GF-D8 (cell line): ENCODE measurements around the gene SNAPC2.
"Not testable (repeated sequence)": the region's sequence is repeated elsewhere in the genome, so short reads cannot be mapped to it uniquely, and the experiment has no call there.

Source experiments
- DNase-seq: peaks from one replicate; lab custom pipeline; 2025; lab: John Stamatoyannopoulos, UW

SNAPC2 gene

DNA sequence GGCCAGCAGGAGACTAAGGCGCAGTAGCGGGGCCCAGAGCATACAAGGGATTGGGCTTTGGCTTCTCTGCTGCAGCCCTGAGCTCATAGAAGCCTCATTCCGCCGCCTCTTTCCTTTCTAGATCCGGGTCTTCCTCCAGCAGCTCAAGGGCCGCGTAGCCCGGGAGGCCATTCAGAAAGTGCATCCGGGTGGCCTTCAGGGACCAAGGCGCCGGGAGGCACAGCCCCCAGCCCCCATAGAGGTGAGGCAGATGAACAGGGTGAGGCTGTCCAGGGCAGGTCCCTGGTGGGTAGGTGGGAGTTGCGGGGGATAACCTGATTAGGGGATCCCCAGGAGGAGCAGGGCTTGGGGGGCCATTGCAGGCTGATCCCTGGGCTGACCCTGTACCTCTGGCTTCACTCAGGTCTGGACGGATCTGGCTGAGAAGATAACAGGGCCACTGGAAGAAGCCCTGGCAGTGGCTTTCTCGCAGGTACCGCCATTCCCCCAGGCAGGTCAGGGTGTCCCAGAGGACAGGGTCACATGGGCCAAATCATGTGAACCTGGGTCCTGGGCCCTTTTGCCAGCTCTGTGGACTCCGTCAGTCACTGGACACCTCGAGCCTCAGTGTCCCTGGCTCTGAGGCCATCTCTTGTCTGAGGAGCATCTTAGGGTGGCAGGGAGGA, 1.3 kb downstream of the SNAPC2 start:
- no peak for DNase-seq

DNA sequence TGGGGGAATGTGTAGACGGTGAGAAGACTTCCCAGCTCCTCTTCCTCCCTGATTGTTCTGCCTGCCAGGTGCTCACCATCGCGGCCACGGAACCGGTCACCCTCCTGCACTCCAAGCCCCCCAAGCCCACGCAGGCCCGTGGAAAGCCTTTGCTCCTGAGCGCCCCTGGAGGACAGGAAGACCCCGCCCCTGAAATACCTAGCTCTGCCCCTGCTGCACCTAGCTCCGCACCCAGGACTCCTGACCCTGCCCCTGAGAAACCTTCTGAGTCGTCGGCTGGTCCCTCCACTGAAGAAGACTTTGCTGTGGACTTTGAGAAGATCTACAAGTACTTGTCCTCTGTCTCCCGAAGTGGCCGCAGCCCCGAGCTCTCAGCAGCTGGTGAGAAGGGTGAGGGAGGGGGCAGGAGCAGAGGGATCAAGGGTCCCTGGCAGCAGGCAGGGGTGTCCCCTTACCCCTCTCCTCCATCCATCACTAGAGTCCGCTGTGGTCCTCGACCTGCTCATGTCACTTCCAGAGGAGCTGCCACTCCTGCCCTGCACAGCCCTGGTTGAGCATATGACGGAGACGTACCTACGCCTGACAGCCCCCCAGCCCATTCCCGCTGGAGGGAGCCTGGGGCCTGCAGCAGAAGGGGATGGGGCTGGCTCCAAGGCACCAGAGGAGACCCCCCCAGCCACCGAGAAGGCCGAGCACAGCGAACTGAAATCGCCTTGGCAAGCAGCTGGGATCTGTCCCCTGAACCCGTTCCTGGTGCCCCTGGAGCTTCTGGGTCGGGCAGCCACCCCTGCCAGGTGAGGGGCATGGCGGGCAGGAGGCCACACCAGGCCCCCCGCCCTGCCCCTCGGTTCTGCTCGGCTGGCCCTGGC, 2.1 kb downstream of the SNAPC2 start:
- DNase-seq = no peak

DNA sequence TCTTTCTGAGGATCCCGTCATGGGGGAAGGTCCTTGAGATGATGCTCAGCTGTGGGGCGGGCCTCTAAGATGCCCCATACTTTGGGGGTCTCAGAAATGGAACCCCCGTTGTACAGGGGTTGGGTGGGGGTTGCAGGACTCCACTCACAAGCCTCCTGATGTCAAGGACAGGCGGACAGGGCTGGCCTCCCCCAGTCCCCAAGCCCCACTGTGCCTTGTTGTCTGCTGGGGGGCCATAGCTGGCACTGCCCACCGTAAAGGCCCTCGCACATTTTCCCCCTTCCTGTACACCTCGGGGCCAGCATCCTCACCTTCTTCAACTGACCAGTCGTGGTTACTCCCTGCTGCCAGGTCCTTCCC, 2.7 kb downstream of the SNAPC2 start:
- no peak for DNase-seq

DNA sequence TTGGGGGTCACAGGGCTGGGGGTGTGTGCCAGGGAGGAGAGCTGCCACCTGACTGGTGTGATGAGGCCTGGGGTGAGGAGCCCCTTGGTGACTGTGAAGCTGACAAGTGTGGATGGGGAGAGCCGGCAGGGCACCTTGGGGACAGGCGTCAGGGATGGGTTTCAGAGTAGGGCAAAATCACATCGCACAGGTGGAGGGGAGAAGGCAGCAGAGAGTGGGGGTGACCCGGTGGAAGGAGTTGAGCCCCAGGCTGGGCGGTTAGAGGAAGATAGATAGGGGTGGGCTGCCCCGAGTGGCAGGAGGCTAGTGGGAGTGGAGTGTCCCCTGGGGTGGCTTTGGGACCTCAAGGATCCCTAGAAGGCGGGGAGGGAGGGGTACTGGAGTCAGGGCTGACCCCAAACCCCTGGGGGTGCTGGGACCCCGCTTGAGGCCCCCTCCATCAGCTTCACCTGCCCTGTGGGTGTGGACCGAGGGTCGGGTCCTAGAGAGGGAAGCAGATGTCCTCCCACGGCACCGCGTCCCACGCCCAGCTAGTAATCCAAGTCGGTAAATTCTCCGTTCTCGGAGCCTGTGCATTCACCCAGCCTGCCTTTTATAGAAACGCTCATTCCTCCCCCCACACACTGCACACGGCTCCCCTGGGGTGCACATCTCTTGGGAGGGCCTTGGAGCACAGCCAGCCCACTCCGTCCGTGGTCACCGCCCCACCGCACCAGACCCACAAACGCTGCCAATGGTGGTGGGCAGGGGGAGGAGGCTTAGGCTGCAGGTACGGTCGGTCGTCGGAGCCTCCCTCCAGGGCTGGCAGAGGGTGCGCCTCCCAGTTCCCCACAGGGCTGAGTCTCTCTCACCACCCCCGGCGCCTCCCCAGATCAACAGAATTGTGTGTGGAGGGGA, 3.4 kb downstream of the SNAPC2 start:
- DNase-seq = no peak

DNA sequence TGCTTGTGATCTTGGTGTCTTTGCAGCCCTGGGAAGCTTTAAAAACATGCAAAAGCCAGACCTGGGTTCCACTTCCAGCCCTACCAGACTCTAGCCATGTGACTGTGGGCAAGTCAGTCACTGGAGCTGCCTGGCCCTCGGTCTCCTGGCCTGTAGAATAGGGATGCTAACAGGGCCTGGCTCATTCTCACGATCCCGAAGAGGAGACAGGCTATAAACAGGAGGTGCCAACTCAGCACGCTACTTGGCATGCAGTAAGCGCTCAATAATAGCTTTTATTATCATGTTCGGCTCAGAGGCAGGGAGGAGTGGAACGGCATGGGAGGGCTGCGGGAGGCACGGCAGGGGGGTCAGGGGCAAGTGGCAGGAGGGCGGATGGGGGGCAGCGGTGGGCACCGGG, 4.1 kb downstream of the SNAPC2 start:
- no peak for DNase-seq

DNA sequence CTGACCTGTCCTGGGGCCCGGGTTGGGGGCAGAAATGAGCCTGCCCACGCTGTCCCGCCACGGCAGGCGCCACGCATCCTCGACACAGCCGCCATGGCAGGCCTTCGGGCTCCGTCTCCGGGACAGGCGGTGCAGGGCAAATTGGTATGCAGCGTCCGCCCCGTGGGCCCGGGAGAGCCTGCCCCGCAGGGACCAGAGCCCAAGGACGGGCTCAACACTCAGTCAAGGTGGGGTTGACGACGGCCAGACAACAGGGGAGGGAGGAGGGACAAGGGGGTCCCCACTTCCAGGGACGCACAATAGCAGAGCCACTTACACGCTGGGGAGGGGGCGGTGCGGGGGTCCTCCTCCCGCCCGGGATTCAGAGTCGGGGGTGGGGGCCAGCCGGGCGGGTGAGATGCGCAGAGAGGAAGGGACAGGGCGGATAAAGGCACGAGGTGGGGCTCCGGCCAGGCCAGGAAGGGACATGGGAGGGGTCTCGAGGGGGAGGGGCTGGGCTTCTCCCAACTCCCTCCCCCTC, 4.6 kb downstream of the SNAPC2 start:
- DNase-seq = no peak

DNA sequence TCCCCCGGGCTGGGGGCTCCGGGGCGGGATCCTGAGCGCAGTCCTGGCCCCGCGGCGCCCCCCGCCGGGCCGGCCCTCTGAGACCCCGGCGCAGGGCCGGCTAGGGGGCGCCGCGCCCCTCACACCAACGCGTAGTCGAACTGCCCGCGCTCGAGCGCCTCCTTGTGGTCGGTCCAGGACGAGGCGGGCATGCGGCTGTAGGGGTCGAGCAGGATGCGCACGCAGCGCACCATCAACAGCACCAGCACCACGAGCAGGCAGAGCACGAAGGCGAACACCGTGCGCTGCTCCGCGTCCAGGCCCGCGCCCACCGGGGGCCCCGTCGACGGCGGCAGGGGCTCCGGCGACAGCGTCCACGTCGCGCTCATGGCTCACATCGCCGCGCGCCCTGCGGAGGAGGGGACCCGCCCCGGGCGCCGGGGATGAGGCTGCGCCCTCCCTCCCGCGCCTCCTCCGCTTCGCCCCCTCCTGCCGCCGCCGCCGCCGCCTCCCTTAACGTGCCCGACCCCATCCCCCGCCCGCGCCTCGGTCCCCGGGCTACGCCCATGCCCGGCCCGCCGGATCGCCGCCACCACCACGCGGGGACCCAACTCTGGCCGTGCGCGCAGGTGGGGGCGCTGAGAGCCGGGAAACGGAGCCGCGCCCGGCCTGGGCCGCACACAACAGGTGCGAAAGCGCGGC, 5.2 kb downstream of the SNAPC2 start:
- DNase-seq = peak; percentile 32

DNA sequence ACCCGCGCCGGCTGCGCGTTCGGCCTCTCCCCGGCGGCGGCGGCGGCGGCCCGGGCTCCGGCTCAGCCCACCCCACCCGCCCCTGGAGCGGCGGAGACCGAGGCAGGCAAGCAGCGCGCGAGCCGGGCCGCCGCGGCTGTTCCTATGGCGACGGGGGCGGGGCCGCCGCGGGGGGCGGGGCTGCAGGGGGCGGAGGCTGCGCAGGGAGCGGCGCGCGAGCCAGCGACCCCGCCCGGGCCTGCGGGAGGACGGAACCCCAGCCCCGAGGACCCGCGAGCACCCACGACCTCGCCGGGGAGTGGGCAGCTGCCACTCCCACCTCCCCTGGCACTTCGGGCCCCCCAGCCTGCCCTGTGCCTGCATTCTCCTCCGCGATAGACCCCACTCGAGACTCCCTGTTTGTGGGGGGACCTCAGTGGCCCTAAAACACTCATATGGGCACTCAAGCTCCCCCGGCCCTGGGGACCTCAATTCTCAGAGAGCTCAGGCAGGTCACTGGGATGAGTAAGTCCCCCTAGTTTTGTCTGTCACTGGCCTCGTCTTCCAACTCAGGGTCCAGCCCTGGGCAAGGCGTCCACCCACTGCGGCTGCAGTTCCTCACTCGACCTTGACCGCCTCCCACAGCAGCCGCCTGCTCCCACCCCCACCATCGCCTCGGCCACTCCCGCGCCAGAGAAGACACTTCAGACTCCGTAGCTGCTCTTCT, 6.0 kb downstream of the SNAPC2 start, which contains the start of gene CTXN1:
CTXN1 (minus strand) TSS at position 115 of the 706 bp plus-strand sequence. CDS start 597 bp downstream, outside the sequence.
- no peak for DNase-seq

DNA sequence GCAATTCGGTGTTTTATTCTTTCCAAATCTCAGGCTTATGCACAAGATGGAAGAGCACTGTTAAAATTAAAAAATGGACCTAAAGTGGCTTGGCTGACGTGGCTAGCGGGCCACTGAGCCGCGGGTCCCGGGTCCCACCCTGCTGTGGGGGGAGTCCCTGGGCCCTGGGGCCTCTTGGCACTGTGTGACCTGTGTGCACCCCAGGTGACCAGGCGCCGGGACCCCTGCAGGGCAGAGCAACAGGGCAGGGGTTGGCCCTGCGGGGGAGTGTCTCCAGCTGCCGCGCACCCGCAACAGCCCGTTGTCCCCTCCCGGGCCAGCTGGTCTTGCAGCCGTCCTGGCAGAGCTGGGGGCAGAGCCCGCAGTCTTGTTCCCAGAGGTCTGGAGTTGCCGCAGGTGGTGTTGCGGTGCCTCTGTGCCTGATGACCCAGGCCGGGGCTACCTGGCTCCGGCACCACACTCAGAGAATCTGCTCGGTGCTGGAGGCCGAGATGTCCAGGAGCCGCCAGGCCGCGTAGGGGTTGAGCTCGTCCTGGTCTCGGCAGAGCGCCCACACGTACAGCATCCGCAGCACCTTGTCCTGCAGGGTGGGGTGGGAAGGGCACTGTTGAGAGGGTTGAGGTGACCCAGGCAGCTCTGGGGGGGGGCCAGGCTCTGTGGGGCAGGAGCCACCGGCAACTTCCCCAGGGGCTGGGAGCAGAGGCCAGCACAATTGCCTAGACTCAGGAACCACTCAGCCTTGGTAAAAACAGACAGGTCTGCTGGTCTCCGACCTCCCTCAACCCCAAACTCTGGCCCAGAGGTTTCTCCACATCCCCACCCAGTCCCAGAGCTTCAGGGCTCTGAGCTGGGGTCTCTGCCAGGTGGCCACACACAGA, 6.8 kb downstream of the SNAPC2 start:
- DNase-seq = no peak

DNA sequence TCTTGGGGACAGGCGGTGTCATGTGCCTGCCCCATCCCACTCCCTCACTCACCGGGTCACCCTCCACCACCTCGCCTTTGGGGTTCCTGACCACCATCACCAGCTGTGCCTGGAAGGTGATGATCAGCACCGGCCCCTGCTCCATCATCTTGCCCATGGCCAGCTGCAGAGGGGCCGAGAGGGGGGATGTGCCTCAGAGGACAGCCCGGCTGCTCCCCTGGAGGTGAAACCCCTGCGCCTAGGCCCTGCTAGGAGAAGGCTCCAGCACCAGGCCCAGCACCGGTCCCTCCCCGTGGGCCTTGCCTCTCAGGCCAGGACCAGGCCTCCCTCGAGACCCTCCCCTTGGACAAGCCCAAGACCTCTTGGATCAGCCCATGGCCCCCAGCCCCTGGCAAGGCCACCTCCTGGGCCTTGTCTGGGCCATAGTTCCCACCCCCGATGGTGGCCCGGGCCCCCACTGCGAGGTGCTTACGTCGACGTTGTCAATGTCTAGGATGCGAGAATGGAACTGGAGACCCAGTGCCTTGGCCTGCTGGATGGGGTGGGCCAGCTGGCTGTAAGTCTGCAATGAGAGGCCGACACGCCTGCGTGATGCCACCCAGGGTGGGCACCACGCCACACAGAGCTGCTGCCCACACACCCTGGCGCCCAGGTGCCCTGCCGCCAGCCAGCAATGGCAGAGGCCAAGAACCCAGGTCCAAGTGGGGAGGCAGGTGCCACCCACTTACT, 7.6 kb downstream of the SNAPC2 start:
- DNase-seq = no peak

DNA sequence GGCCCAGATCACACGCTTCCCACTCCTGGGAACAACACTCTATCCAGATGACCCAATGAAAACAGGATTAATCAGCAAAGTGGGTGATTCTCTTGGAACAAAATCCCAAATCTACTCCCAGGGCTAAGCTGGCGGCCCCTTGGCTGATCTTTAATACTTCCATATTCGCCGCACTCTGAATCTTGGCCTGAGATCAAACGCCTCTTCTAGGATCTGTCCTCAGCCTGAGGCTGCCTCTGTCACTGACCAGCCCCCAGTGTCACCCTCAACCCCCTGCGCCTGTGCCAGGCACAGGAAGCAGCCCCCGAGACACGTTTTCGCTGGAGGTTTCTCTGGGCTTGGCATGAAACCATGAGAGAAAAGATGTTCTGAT, 8.2 kb downstream of the SNAPC2 start:
- DNase-seq = no peak

DNA sequence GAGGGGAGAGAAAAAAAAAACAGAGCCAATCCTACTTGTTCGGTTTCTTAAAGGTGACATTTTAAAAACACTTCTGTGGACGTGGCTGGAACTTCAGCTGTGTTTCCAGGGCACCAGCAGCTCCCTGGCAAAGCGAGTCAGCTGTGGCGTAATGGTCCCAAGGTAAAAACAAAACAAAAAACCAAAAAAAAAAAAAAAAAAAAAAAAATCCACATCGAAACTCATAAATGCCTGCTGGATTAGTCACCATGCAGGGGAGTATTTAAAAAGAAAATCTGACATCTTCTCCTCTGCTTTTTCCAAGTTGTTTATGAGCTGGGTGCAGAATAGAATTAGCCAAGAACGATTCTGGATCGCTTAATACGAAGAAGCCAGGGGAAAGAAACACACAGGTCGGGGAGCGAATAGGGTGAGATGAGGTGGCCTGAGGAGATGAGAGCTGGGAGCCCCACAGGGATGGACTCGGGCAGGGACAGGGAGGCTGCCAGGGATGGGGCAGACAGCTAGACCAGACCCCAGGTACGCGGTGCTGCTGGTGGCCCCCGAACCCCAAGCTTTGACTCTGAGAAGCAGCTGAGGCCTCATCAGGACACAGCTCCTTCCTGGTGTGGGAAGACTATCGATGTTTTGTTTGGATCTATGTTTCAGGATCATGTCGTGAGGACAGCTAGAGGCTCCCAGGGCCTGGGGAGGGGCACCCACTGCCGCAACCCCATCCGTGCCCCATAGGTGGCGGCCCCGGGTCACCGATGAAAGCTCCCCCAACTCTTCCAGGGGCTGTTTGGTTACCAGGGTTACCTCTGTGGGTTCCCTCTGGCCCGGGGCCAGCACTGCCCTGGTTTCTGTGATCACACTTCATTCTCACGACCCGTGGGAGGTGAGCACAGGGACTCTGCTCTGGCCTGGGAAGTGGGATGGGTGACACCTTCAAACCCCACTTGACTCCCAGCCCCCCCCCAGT, 8.9 kb downstream of the SNAPC2 start:
- DNase-seq = no peak

DNA sequence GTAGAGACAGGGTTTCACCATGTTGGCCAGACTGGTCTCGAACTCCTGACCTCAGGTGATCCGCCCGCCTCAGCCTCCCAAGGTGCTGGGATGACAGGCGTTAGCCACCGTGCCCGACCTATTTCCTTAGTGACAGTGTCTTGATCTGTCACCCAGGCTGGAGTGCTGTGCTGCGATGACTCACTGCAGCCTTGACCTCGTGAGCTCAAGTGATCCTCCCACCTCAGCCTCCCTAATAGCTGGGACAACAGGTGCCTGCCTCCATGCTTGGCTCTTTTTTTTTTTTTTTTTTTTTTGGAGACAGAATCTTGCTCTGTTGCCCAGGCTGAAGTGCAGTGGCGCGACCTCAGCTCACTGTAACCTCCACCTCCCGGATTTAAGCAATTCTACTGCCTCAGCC, 9.9 kb downstream of the SNAPC2 start:
- DNase-seq = not testable (repeated sequence)

DNA sequence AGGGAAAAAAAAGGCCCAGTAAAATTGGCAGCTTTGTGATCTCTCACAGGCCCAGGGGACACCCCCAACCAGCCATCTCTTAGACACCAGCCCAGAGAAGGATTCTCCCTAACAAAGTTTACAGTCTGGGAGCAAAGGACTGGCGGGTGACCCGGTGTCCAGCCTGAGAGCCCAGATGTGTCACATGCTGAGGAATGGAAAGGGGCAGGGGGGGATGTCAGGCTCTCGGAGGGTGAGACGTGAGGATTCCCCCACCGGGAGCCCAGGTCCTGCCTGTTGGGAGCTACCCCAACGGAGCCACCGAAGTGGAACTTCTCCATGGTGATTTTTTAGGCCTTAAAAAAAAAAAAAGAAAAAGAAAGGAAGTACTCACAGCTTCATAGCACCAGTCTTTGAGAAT, 10.6 kb downstream of the SNAPC2 start:
- no peak for DNase-seq

DNA sequence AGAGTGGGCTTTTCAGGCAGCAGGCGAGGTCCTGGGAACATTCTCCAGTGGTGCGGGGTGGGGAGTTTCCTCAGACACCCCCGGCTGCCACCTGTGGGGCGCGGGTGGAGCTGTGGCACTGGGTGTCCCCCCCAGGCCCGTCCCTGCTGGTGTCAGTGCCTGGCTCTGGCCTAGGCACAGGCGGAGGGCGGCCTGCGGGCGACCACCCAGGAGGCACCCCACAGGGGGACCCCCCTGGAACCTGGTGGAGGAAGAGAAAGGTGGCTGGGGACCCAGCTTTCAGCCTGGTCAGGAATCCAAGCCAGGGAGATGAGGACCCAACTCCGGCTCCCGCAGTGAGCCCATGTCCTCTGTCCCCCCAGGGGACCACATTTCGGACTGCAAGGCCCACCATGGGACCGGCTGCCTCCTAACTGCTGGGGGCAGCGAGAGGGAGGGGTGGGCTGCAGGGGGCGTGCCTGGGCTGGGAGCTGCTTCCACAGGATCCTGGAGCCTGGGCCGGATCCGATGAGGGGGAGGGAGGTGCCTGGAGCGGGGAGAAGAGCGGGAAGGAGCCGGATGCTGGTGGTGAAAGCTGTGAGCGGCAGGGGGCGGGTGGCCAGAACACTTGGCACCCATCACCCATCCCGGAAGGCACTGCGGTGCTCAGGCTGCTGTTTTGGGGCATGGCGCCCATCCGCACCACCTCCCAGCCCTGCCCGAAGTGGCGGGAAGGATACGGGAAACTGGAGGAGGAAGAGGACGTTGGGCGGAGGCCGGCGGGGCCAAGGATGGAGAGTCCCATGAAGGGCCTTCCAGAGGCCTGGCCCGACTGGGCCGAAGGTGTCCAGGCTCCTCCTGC, 11.3 kb downstream of the SNAPC2 start:
- DNase-seq = no peak

DNA sequence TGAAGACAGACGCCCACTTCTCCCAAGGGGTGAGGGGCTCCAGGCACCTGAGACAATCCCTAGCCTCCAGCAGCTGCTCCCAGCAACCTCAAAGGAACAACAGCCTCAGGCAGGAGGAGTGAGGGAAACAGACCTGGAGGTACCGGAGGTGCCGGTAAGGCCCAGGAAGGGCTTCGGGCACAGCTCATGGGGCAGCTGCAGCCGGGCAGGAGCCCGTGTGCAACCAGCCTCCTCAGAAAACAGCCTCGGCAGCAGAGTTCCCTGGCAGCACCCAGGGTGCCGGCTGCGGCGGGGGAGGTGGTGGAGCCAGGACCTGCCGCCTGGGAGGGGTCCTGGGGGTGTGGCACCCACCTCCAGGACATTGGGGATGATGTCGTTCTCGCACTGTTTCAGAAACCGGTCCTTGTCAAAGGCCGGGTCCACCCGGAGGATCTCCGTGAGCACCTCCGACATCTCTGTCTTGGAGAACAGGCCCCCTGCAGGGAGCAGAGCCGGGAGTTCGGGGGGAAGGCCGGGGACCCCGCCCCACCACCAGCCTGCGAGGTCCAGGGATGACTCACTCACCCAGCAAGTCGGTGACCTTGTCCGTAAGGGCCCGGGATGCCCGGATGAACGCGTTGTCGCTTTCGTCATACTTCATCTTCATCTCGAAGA, 12.3 kb downstream of the SNAPC2 start:
- no peak for DNase-seq

DNA sequence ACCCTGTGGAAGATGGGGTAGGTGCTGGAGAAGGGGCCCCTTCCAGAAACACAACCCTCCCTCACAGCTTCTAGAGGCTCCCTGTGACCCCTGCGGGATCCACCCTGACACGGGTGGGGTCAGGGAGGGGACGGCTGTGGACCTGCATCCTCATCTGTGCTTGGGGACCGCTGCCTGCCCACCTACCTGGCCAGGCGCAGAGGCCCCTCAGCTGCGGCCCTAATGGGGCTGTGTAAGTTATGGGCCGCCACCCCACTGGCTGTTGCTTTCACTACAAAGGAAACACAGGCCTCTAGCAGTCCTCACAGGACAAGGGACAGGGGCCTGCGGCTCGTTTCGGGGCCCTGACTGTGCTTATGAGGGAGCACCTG, 12.8 kb downstream of the SNAPC2 start:
- no peak for DNase-seq
